GM19463 (cell line): ENCODE measurements around the gene MRPS33.
"Not testable (repeated sequence)": the region's sequence is repeated elsewhere in the genome, so short reads cannot be mapped to it uniquely, and the experiment has no call there.

Source experiments
- ATAC-seq: cut with Tn5 transposase; IDR thresholded peaks from one replicate; pipeline ENCODE4 v1.9.1; 2021; ENCODE audit warnings: mild to moderate bottlenecking, moderate library complexity; ENCODE audit not compliant: unreplicated experiment

The MRPS33 gene

DNA sequence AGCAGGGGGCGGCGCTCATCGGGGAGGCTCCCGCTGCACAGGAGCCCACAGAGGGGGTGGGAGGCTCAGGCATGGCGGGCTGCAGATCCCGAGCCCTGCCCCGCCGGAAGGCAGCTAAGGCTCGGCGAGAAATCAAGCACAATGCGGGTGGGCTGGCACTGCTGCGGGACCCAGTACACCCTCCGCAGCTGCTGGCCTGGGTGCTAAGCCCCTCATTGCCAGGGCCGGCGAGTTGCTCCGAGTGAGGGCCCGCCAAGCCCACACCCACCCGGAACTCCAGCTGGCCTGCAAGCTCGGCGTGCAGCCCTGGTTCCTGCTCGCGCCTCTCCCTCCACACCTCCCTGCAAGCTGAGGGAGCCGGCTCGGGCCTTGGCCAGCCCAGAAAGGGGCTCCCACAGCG, 57.8 kb downstream of the MRPS33 start:
- not testable (repeated sequence) for ATAC-seq
